ENCODE results near the gene NAIF1. TPM values are rescaled to one million over a fixed set of nuclear protein-coding genes. Genes with fewer than 3 reads are reported as not detected.

Gene NAIF1
- total RNA-seq, 1 experiment from 2014 or later, result 12.4 TPM

DNA sequence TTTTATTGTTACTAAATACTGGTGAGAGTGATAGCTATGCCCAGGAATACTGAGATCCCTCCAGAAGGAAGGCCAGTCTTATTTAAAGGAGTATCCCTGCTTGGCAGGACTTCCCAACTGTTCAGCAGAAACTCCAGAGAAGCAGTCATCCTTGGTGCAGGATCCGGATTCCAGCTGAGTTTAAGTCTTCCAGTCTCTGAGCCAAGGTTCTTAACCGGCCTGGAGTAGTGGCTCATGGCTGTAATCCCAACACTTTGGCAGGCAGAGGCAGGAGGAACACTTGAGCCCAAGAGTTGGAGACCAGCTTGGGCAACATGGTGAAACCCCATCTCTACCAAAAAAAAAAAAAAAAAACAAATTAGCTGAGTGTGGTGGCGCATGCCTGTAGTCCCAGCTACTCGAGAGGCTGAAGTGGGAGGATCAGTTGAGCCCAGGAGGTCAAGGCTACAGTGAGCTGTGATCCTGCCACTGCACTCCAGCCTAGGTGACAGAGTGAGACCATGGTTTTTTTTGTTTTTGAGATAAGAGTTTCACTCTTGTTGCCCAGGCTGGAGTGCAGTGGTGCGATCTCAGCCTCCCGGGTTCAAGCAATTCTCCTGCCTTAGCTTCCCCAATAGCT lies 7.6 kb downstream of the NAIF1 start:
- ATAC-seq, result no peak
- CTCF ChIA-PET, result interaction anchor here (0.7 to 1.2 kb wide), 7 partner anchors 16 to 116 kb away, joined by 3 to 6 read pairs (median 4); no protein-coding TSS in a partner anchor
- POLR2A ChIA-PET, result no interaction called here
- Mint-ChIP-seq H3K27me3 (ENCODE audit: low read depth) (no peaks in the 10 kb centered on the region), H3K4me3 (no peak overlapping the region), H3K36me3 (no peaks in the 10 kb centered on the region), H3K9me3 (no peaks in the 10 kb centered on the region), H3K4me1 (peaks cover 29% of the 10 kb centered on the region), H3K27ac (no peak overlapping the region)
- TF ChIP-seq JAZF1 (CRISPR knock-in tag; IDR thresholded peaks at IDR 0.05), result no peak
- TF ChIP-seq, protein P1, sequence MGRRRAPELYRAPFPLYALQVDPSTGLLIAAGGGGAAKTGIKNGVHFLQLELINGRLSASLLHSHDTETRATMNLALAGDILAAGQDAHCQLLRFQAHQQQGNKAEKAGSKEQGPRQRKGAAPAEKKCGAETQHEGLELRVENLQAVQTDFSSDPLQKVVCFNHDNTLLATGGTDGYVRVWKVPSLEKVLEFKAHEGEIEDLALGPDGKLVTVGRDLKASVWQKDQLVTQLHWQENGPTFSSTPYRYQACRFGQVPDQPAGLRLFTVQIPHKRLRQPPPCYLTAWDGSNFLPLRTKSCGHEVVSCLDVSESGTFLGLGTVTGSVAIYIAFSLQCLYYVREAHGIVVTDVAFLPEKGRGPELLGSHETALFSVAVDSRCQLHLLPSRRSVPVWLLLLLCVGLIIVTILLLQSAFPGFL (CRISPR knock-in tag; IDR thresholded peaks at IDR 0.05; ENCODE audit: borderline replicate concordance), result no peak
- TF ChIP-seq IRF2 (CRISPR knock-in tag; IDR thresholded peaks at IDR 0.05; ENCODE audit: borderline replicate concordance, low read depth), result no peak
- no peak for TF ChIP-seq ELF4 (CRISPR knock-in tag; IDR thresholded peaks at IDR 0.05; ENCODE audit: low read depth)
- no peak for TF ChIP-seq ETV6 (CRISPR knock-in tag; IDR thresholded peaks at IDR 0.05)
- TF ChIP-seq SMAD4 (CRISPR knock-in tag; IDR thresholded peaks at IDR 0.05), result no peak
- TF ChIP-seq ERG (CRISPR knock-in tag; IDR thresholded peaks at IDR 0.05), result no peak
- no peak for TF ChIP-seq NR2C2 (CRISPR knock-in tag; IDR thresholded peaks at IDR 0.05)
- TF ChIP-seq ZNF317 (CRISPR knock-in tag; IDR thresholded peaks at IDR 0.05; ENCODE audit: borderline replicate concordance, low read depth), result no peak
- no peak for TF ChIP-seq ATF1 (CRISPR knock-in tag; IDR thresholded peaks at IDR 0.05)
- TF ChIP-seq EMX1 (CRISPR knock-in tag; IDR thresholded peaks at IDR 0.05), result no peak
- no peak for TF ChIP-seq OVOL2 (CRISPR knock-in tag; IDR thresholded peaks at IDR 0.05; ENCODE audit: borderline replicate concordance)
- TF ChIP-seq, protein P2, sequence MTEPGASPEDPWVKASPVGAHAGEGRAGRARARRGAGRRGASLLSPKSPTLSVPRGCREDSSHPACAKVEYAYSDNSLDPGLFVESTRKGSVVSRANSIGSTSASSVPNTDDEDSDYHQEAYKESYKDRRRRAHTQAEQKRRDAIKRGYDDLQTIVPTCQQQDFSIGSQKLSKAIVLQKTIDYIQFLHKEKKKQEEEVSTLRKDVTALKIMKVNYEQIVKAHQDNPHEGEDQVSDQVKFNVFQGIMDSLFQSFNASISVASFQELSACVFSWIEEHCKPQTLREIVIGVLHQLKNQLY (CRISPR knock-in tag; IDR thresholded peaks at IDR 0.05), result no peak
- no peak for TF ChIP-seq ZNF138 (CRISPR knock-in tag; conservative IDR thresholded peaks at IDR 0.05)
- no peak for TF ChIP-seq TEAD4 (CRISPR knock-in tag; IDR thresholded peaks at IDR 0.05)
- TF ChIP-seq RORB (CRISPR knock-in tag; IDR thresholded peaks at IDR 0.05), result no peak
- DNase-seq (ENCODE audit: low spot score), result no peak

DNA sequence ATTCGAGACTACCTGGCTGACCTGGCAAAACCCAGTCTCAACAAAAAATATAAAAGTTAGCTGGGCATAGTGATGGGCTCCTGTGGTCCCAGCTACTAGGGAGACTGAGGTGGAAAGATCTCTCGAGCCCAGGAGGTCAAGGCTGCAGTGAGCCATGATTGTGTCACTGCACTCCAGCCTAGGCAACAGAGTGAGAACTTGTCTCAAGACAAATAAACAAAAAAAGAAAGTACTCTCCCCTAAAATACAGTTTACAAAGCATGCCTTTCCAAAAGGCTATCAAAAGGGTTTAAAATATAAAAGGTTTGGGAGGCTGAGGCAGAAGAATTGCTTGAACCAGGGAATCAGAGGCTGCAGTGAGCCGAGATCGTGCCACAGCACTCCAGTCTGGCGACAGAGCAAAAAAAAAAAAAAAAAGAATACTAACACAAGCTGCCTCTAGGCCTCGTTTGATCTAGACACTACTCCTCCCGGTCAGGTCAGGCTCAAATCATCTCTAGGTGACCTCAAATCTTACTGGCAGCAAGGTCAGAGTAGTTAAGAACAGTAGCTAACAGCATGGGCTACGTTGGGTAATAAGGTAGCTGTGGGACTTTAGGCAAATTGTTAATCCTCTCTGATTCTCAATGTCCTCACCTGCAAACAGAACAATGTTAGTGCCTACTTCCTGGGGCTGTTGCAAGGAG lies 9.3 kb downstream of the NAIF1 start:
- Mint-ChIP-seq H3K4me1 (peaks cover 31% of the 10 kb centered on the region), H3K27me3 (ENCODE audit: low read depth) (no peaks in the 10 kb centered on the region), H3K36me3 (no peaks in the 10 kb centered on the region), H3K27ac (peak overlapping the region; percentile 74), H3K9me3 (no peaks in the 10 kb centered on the region), H3K4me3 (no peak overlapping the region)
- CTCF ChIA-PET, result interaction anchor here (0.9 to 3.7 kb wide), 8 partner anchors 9 to 136 kb away, joined by 3 to 34 read pairs (median 8); partner anchors contain the start of genes NAIF1 and SLC25A25
- TF ChIP-seq NFYB (CRISPR knock-in tag; conservative IDR thresholded peaks at IDR 0.05; ENCODE audit: low read depth) (no peak), ZBTB21 (CRISPR knock-in tag; IDR thresholded peaks at IDR 0.05; ENCODE audit: borderline replicate concordance) (no peak), ETV6 (CRISPR knock-in tag; IDR thresholded peaks at IDR 0.05) (no peak), NR1H2 (CRISPR knock-in tag; IDR thresholded peaks at IDR 0.05) (no peak), RELA (CRISPR knock-in tag; IDR thresholded peaks at IDR 0.05; ENCODE audit: borderline replicate concordance) (no peak), HMGXB4 (CRISPR knock-in tag; IDR thresholded peaks at IDR 0.05) (no peak)
- POLR2A ChIA-PET, result no interaction called here
- DNase-seq (ENCODE audit: low spot score) (no peak), ATAC-seq (no peak)
